Mucosa of stomach (tissue), 1 donor: ENCODE data around the gene OR52I1.

Experiments used
- H3K27me3 ChIP-seq: one replicate; pipeline ENCODE4 v1.7.0; 2013; ENCODE audit warnings: mild to moderate bottlenecking, low read length; ENCODE audit not compliant: control insufficient read depth, insufficient read depth
- H3K36me3 ChIP-seq: one replicate; pipeline ENCODE4 v1.7.0; 2013; ENCODE audit warnings: low read length; ENCODE audit not compliant: control insufficient read depth, insufficient read depth
- H3K4me1 ChIP-seq: one replicate; pipeline ENCODE4 v1.7.0; 2013; ENCODE audit warnings: mild to moderate bottlenecking, low read length; ENCODE audit not compliant: control insufficient read depth, insufficient read depth
- H3K4me3 ChIP-seq: one replicate; pipeline ENCODE4 v1.7.0; 2013; ENCODE audit warnings: low read length
- H3K9ac ChIP-seq: one replicate; pipeline ENCODE4 v1.7.0; 2013; ENCODE audit warnings: mild to moderate bottlenecking, low read length, moderate library complexity
- H3K9me3 ChIP-seq: one replicate; pipeline ENCODE4 v1.7.0; 2013; ENCODE audit warnings: mild to moderate bottlenecking, low read length, moderate library complexity; ENCODE audit not compliant: control insufficient read depth
- donor health status: Pancreatic carcinoma.

Gene OR52I1

DNA sequence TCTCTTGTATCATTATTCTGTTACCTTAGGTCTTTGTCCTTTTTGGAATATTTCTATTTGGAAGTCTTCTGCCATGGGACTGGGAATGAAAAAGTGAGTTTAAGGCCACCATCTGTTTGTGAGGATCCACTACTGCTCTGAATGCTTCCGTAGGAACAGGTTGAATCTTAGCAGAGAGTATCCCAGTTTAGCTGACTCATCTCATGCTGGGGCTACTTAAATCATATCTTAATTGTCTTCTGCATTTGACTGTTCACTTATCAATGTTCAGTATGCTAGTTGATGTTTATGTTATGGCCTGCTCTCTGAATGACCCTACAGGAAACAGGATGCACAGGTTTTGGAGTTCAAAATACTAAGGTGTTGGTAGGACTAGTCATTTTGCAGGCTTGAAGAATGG lies 13.7 kb upstream of the OR52I1 start:
- H3K4me3 ChIP-seq, result no peak overlapping the region
- H3K27me3 ChIP-seq, result no peaks in the 10 kb centered on the region
- no peaks in the 10 kb centered on the region for H3K36me3 ChIP-seq
- H3K9ac ChIP-seq, result no peak overlapping the region
- no peaks in the 10 kb centered on the region for H3K4me1 ChIP-seq
- H3K9me3 ChIP-seq, result no peaks in the 10 kb centered on the region

DNA sequence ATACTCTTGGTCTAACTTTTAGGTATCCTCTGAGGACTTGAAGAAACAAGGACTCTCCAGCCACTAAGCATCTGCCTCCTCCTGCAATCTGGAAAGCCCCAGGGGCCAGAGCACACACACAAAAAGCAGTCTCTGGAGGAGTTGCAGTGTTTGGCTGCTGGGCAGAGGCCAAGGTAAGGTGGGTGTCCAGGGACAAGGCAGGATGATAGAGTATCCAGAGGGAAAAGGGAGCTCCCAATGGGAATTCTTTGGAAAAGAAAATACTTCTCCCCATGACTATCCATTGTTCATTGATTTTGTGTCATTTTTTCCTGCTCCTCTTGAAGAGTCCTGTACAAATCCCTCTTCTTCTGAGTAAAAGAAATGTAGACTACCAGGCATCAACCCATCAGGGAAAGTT lies 12.4 kb upstream of the OR52I1 start, which contains the start of gene OR52I2:
TSS of gene OR52I2 (plus strand) at position 301 of the 400 bp plus-strand sequence.
- Histone ChIP-seq H3K27me3 (no peaks in the 10 kb centered on the region), H3K4me1 (no peaks in the 10 kb centered on the region), H3K9me3 (no peaks in the 10 kb centered on the region), H3K36me3 (no peaks in the 10 kb centered on the region), H3K9ac (no peak within 1 kb of the TSS), H3K4me3 (no peak within 1 kb of the TSS)

- H3K4me1 ChIP-seq, result no peaks in the 10 kb centered on the region
- no peaks in the 10 kb centered on the region for H3K9me3 ChIP-seq
- H3K4me3 ChIP-seq, result no peak overlapping the region
- no peaks in the 10 kb centered on the region for H3K36me3 ChIP-seq
- no peaks in the 10 kb centered on the region for H3K27me3 ChIP-seq
- H3K9ac ChIP-seq, result no peak overlapping the region
Measured at GRCh38 chr11:4589017-4589416, 4.8 kb upstream of the OR52I1 start.

DNA sequence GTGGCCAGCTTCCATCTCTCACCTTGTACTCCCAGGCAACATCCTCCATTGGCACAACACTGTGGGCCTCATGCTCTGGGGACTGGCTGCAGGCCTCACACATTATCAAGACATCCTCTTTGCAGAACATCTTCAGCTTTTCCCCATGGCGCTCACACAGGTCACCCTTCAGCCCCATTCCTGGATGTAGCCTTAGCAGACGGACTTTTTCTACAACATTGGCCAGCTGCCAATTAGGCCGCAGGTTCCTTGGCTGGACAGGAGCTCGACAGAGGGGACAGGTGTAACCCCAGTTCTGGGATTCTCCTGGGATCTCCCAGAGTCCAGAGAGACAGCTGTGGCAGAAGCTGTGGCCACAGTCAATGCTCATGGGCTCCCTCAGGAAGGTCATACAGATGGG lies 11.2 kb downstream of the OR52I1 start:
- H3K36me3 ChIP-seq, result no peaks in the 10 kb centered on the region
- H3K4me3 ChIP-seq, result no peak overlapping the region
- H3K9ac ChIP-seq, result no peak overlapping the region
- H3K4me1 ChIP-seq, result no peaks in the 10 kb centered on the region
- no peaks in the 10 kb centered on the region for H3K9me3 ChIP-seq
- H3K27me3 ChIP-seq, result no peaks in the 10 kb centered on the region

DNA sequence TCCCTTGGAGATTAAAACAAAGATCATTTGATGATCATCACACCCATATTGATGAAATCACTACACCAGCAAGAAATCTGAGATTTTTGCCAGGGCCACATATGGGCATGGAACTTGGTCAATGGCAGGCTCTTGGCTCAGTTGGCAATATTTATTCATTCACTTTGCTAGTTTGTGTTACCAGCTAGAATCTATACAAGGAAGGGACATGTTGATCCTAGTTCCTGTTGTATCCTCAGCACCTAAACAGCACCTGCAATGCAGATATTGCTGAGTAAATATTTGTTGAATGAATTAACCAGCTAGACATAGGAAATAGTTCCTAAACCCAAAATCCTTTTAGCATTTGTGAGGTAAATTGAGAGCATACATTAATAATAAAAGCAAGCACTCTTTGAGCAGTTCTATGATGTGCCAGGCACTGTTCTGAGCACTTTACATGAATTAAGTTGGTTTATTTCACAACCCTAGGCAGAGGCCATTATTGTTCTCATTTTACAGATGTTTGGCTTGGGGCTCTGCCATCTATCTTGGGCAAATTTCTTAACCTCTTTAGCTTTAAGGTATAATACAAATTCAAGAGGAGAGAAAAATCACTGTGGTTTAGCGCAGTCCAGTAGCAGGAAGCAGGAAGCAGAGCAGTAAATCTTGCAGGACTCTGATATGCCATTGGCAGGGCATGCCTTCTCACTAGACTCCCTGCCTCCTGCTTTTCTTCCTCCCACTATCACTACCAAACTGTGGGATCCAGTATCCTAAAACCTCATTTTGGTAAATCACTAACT lies 12.6 kb downstream of the OR52I1 start:
- H3K4me1 ChIP-seq, result no peaks in the 10 kb centered on the region
- no peak overlapping the region for H3K4me3 ChIP-seq
- H3K9me3 ChIP-seq, result no peaks in the 10 kb centered on the region
- no peaks in the 10 kb centered on the region for H3K36me3 ChIP-seq
- H3K27me3 ChIP-seq, result no peaks in the 10 kb centered on the region
- peak overlapping the region; percentile 85 for H3K9ac ChIP-seq

DNA sequence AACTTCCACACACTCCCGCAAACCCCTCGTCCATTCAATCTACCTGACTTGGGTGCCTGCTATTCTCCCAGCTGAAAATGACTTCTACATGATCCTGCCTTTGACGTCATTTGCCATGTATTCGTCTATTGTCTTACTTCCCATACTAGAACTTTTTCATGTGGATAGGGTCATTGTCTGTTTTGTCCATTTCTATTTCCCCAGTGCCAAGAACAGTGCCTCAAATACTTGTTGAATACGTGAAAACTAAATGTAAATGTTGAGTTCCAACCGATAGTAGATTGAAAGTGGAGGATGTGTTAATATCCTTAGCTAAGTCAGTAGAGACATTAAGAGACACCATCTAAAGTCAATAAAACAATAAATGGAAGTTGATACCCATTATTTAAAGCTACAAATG lies 13.3 kb downstream of the OR52I1 start:
- peak overlapping the region; percentile 77 for H3K4me3 ChIP-seq
- no peaks in the 10 kb centered on the region for H3K9me3 ChIP-seq

GRCh38 chr11:4607781-4608666 lies 14.2 kb downstream of the OR52I1 start, which contains the start of gene TRIM68:
Gene TRIM68, minus strand, starts transcription at chr11:4608231. Its CDS starts 2,727 bp downstream, at chr11:4605504.
- no peaks in the 10 kb centered on the region for H3K9me3 ChIP-seq
- H3K4me1 ChIP-seq, result no peaks in the 10 kb centered on the region
- H3K9ac ChIP-seq, result peak within 1 kb of the TSS; percentile 85
- peak within 1 kb of the TSS; percentile 77 for H3K4me3 ChIP-seq
- no peaks in the 10 kb centered on the region for H3K27me3 ChIP-seq
- no peaks in the 10 kb centered on the region for H3K36me3 ChIP-seq

More for the DNA sequence above, 13.3 kb downstream of the OR52I1 start:
- Histone ChIP-seq H3K9ac (peak overlapping the region; percentile 85), H3K27me3 (no peaks in the 10 kb centered on the region), H3K36me3 (no peaks in the 10 kb centered on the region), H3K4me1 (no peaks in the 10 kb centered on the region)

GRCh38 chr11:4610258-4610935 lies 16.6 kb downstream of the OR52I1 start:
- H3K9ac ChIP-seq, result no peak overlapping the region
- no peaks in the 10 kb centered on the region for H3K4me1 ChIP-seq
- no peaks in the 10 kb centered on the region for H3K27me3 ChIP-seq
- H3K9me3 ChIP-seq, result no peaks in the 10 kb centered on the region
- no peak overlapping the region for H3K4me3 ChIP-seq
- H3K36me3 ChIP-seq, result no peaks in the 10 kb centered on the region

- H3K9me3 ChIP-seq, result no peaks in the 10 kb centered on the region
- no peak overlapping the region for H3K4me3 ChIP-seq
- no peaks in the 10 kb centered on the region for H3K4me1 ChIP-seq
- no peak overlapping the region for H3K9ac ChIP-seq
- H3K27me3 ChIP-seq, result no peaks in the 10 kb centered on the region
- H3K36me3 ChIP-seq, result no peaks in the 10 kb centered on the region
Measured at GRCh38 chr11:4611986-4612385, 18.1 kb downstream of the OR52I1 start.

GRCh38 chr11:4615856-4616444 lies 22.1 kb downstream of the OR52I1 start:
- Histone ChIP-seq H3K9ac (no peak overlapping the region), H3K9me3 (no peaks in the 10 kb centered on the region), H3K4me1 (no peaks in the 10 kb centered on the region), H3K36me3 (no peaks in the 10 kb centered on the region), H3K4me3 (no peak overlapping the region), H3K27me3 (peaks cover 4% of the 10 kb centered on the region)

DNA sequence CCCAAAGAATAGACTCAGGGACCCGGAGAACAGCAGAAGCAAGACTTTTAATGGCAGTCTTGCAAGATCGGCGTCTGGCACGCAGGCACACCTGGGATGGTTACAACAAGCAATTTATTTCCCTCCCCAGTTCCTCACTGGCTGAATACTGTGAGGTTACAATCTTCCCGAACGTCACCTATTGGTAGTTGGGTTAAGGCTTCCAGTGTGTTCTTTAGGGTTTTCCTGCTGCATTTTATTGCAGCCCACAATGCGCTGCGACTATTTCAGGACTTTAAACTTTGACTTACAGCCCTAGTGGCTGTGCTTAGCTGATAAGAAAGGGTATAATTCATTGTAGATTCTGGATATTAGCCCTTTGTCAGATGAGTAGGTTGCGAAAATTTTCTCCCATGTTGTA lies 25.7 kb downstream of the OR52I1 start:
- no peak overlapping the region for H3K9ac ChIP-seq
- no peaks in the 10 kb centered on the region for H3K9me3 ChIP-seq
- H3K27me3 ChIP-seq, result peaks cover 4% of the 10 kb centered on the region
- no peaks in the 10 kb centered on the region for H3K36me3 ChIP-seq
- H3K4me3 ChIP-seq, result no peak overlapping the region
- H3K4me1 ChIP-seq, result no peaks in the 10 kb centered on the region
